ENCODE results near the gene CNGA1.

The CNGA1 gene

DNA sequence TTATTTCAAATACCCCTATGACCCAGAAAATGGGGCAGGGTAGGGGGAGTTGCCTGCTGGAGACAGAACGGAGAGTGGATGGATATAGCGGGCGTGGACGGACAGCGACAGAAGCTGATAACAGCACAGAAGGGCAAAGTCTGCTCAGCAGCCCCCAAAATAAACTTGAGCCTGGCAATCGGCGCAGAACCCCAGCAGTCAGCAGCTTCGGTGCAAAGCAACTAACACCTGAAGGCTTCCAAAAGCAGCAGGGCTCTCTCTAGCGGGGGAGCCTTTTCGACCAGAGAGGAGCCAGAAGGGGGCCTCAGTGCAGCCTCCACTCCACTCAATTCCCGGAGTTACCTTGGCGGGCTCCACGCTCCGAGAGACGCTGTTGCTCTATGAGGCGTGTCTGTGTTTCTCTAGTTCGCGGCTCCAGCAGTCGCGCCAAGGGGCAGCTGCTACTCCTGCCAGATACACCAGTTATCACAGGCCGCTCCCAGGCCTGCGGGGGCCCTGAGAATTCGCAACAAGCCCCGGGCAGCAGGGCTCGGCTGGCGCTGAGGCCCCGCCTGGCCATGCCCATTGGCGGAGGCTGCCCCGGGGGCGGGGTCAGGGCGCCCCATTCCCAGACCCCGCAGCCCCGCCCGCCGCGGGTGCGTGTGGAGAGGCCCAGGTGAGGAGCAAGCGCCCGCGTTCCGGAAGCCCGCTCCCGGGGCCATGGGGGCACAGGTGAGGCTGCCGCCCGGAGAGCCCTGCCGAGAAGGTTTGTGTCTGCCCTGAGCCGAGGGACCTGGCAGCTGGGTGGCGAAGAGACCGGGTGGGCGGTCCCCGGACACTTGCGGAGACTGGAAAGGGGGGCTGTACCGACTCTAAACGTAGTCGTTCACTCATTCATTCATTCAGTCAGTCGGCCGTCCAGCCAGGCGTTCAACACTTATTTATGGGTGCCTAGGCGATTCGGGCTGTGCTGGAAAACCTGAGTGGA is at the start of gene CNGA1, which contains the start of gene NIPAL1:
Gene CNGA1, minus strand, starts transcription at position 541 of the 967 bp plus-strand sequence. CDS start 63,992 bp downstream, outside the sequence.
Gene NIPAL1, plus strand, starts transcription at position 632 of the 967 bp plus-strand sequence. Its CDS starts 68 bp downstream, at position 700.
- DNase-seq: no peak

DNA sequence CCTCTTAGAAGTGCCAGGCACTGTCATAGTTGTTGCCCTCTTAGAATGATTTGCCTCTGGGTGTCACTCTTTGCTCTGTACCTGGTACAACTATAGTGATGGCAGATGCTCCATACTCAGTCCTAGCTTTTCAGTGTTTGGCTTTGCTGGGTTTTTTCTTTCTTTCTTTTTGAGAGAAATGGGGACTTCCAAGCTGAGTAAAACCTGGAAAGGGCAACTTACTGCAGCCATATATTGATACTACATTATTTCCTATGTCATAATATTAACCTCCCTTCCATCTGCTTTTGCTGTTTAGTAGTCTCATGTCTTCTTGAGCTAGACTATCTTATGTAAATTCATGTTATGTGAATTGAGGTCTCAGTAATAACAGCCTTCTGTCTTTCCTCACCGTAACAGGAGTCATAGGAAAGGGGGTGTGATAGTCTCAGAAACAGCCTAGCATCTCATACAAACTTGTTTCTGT is 49.1 kb upstream of the CNGA1 start:
- no peak for DNase-seq

DNA sequence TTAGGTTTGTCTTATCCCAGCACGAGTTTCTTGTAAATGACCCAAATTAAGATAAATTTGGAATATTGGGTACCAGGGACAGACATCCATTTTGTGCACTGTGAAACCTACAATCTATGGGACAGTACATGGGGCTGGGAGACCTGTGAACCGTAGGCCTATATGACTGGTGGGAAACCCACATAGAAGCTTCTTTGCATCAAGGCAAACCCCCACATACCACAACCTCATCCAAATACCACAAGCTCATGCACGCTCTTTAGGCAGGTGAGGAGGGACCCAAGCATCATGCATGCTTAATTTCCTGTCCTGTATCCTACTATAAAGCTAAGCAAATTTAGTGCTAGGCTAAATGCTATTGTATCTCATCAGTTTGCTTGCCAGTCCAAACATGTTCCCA is 47.9 kb upstream of the CNGA1 start:
- DNase-seq: no peak

DNA sequence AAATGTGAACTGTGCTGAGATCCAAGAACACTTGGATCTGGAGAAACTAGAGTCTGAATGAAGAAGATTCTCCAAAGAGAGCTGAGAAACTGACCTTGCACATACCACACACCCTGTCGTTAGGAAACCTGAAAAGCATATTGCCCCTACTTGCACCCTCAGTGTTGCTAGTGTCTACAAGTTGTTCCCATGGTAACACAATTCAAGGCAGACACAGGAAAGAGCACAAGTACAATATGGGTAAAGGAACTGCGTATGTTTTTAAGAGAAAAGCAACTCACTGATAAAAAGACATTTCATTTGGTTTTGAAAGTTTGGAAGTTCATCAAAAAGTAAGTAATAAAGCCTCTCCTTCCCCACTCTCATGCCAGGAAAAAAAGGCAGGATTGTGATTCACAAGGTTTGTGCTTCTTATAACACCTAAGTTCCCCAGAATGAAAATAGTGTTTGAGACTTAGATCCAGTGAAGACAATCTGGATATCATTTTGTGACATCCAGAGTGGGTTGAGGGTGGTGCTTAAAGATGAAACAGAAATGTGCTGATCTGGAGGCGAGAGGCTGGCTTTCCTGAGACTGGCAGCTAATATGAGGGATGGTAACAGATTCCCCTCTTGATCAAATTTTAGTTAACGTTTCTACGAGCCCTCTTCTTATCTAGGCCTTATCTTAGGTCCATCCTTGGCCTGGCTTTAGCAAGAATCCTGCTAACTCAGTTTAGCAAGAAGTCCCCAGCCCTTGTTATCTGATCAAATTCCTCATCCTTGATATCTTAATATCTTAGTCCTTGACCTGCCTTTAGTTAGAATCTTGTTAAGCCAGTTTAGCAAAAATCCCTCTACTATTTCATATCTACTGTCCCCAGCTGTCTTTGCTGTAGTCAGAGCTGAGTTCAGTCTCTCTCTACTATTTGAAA is 42.4 kb upstream of the CNGA1 start:
- no peak for DNase-seq

DNA sequence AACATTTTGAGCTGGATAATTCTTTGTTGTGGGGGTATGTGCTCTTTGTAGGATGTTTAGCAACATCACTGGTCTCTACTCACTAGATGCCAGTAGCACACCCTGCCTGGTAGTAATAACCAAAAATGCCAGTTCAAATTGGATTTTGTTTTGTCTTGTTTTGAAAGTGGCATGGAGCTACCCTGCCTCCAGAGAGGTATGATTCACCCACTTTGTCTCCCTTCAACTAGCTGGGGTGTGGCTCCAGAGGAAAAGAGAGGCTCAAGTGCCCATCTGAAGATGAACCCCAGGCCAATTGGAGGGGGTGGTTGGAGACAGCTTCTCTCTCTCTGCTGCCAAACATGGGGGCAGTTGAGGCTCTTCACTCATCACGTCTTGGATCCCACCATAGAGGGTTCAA is 34.6 kb upstream of the CNGA1 start:
- no peak for DNase-seq

DNA sequence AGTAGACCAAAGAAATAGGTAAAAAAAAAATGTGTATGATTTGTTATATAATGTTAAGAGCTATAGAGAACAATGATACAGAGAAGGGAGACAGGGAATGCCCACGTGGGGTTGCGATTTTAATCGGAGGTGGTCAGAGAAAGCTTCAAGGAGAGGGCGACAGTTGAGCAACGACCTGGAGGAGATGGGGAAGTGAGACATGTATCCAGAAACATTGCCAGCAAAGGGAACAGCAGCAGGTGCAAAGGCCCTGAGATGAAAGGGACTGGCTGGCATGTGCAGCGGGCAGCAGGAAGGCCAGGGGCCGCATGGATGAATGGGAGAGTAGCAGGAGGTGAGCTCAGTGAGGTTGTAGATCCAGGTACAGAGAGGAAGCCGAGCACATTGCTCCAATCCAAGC is 33.0 kb upstream of the CNGA1 start:
- no peak for DNase-seq

DNA sequence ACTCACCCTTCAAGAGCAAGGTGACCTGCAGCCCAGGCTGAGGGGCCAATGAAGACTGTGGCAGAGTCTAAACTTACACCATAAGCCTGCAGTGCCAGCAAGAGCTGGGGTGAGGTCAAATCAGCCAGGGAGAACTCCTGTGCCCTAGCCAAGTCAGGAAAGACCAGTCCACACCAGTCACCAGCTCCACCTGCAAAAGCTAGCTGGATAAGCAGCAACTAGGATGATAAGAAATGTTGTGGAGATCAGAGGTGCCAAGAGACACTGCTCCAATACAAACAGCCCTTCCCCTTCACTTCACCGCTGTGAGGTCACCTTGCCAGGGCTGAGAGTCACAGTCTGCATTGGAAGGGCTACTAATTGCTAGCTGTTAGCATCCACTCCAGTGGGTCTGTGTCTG is 31.4 kb upstream of the CNGA1 start:
- no peak for DNase-seq

DNA sequence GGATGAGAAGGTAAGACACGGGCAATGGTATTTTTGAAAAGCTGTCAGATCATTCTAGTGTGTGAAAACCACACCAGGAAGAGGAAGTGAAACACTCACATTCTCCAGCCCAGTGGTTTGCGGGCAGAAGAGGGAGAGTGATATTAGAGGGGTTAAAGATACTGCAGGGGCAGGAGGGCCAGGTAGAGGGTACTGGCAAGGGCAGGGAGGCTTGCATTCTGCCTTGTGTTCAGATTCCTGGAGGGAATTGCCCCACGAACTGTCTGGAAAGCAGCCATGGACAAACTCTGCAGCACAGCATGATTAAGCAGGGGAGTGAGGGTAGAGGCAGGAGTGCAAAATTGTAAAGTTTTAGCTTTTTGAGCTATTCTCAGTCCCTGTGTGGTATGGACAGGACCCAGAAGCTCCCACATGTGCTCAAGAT is 31.0 kb upstream of the CNGA1 start:
- DNase-seq: peak; percentile 79

DNA sequence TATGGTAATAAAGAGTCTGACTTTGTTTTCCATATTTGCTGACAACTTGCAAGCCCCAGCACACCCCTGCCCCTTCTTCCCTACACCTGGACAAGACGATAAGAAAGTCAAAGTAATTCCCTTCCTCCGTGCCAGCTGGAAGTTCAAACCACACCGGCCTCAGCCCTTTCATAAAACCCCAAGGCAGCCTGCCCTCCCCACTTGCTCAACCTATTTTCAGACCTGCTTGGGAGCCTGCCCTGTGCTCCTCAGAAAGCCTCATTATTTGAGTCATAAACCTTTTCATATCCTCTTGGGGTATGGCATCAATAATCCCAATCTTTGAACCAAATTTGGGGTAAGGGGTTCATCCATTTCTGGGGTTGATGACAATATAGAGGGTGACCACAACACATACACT is 29.6 kb upstream of the CNGA1 start:
- no peak for DNase-seq

DNA sequence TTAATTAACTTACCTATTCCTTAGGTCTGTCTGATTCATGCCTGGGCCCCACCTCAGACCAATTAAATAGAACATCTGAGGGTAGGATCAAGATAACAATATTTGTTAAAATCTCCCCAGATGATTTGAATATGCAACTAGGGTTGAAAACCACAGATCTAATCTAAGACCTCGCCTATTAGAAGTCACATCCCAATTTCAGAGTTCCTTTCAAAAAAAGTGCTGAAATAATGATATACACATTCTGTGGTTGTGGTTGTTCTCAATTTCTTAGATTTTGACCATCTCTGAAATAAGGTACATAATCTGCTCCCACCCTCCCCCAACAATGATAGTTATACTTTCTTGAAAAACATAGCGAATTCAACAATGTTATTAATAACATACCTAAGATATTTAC is 27.8 kb upstream of the CNGA1 start:
- no peak for DNase-seq

DNA sequence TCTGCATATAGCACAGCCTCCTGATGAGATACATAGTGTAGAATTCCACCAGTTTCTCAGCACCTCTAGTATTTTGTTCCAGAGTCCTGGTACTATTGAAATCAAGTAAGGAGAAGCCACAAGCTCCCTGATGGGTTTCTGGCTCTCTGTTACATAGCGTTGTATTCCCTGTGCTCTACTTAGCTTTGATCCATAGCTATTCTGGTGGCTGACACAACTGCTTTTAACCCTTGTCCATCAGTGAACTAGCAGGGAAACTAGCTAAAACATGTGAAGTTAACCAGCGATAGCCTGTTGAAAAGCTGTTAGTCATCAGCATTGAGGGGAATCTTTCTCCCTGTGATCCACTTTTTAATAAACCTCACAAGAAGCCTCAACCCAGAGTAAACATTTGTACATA is 27.0 kb upstream of the CNGA1 start:
- DNase-seq: no peak

DNA sequence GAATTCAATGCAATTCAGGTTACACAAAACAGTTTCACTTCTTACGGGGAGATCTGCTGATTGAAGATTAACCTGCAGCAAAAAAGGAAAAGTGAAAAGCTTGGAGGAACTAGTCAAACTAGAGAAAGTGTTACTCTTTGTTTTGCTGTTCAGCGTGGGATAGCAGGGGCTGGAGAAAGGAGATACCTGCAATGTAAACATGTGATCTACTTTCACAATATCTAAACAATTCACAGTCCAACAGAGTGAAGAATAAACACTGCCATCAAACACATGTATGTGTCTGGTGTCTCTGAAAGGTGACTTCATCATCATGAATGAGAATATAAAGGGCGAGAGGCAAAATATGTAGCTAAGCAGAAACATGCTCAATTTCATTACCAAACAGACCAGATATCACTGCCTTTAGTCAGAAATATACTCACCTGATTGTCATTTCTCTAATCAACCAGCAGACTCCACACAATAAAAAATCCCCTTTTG is 26.5 kb upstream of the CNGA1 start:
- DNase-seq: no peak

DNA sequence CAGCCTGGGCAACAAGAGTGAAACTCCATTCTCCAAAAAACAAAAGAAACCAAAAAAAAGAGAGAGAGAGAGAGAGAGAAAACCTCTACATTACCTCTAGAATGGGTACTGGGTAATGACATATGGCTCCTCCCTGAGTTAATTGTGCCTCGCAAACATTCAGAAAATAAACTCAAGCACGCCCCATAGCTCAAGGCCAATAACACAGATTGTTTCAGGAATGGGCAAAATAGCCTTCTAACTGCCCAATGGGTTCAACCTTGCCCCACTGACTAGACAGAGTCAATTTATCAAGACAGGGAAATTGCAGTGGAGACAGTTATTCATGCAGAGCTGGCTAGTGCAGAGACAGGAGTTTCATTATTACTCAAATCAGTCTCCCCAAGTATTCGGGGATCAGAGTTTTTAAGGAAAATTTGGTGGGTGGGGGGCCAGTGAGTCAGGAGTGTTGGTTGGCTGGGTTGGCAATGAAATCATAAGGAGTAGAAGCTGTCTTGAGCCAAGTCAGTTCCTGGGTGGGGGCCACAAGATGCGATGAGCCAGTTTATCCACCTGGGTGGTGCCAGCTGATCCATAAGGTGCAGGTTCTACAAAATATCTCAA is 25.2 kb upstream of the CNGA1 start:
- no peak for DNase-seq

DNA sequence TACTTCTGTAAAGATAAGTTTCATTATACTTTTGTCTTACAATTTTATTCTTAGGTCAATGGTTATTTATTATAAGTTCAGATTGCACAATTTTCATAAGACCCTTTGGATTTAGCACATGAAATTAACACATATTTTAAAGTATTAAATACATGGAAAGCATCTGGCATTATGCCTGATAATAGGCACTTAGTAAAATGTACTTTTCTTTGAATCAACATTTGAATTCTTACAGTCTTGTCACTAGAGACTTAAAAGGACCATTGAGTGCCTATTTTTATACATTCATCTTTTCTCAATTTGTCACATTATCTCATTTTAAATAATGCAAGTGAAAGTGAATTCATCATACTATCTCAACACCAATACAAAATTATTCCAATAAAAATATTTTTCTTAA is 23.1 kb upstream of the CNGA1 start:
- no peak for DNase-seq

DNA sequence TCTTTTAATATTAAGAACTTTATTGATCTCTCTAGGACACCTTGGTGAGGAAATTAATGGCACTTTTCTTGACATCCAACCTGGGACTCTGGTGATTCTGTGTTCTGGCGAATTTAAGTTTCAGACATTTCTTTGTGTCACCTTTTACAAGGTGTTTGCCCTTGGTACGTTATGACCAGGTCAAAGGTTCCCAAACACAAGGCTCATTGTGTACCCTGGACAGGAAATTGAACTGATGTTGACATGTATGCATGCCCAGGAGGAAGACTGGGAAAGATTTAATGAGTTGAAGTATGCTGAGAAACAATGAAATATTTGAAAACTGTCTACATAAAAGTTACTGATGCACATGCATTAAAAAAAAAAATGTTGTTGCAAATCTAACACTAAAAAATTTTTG is 22.2 kb upstream of the CNGA1 start:
- no peak for DNase-seq

DNA sequence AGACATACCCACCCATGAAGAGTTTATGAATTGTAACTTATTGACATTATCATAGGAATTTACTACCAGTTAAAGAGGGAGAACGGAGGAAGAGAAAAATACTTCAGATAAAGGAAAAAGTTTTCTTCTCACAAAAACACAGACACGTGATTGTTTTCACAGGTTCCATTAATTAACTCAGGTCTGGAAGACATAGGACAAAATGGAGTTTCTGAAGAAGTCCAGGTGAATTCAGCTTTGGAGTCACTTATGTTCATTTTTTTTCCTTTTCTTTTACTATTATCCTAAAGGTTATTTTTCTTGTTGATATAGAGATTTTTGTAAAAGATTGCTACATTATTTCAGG is 20.6 kb upstream of the CNGA1 start:
- no peak for DNase-seq

DNA sequence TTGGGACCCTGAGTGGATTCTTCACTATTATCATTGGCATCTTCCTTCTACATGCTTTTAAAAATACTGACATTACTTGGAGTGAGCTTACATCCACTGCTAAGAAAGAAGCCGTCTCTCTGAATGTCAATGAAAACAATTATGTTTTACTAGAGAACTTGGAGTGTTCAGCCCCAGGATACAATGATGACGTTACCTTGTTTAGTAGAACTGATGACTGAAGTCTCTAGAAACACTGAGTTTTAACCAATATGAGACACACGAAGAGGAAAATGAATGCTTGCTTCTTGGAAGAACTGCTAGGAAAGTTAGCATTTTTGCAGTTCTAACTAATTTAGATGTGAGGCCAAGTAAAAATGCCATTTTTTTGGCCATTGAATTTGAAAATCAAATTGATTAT is 19.5 kb upstream of the CNGA1 start:
- no peak for DNase-seq

DNA sequence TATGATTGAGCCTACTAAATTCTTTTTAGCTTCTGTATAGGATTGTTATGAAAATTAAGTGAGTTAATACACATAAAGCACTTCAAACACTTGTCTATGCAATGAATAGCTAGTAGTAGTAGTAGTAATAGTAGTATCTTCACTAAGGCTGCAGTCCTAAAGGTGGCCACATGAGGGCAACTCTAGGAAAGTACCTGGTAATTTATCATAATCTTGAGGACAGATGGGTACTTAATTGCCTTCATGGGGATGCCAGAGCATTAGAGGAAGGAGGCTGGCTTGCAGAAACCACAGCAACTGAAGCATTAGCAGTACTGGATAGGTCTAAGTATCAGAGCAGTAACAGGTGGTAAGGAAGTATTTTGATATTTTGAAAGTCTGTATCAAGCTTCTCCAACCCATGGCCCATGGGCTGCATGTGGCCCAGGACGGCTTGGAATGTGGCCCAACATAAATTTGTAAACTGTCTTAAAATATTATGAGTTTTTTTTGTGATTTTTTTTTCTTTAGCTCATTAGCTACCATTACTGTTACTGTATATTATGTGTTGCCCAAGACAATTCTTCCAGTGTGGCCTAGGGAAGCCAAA is 17.4 kb upstream of the CNGA1 start:
- no peak for DNase-seq

DNA sequence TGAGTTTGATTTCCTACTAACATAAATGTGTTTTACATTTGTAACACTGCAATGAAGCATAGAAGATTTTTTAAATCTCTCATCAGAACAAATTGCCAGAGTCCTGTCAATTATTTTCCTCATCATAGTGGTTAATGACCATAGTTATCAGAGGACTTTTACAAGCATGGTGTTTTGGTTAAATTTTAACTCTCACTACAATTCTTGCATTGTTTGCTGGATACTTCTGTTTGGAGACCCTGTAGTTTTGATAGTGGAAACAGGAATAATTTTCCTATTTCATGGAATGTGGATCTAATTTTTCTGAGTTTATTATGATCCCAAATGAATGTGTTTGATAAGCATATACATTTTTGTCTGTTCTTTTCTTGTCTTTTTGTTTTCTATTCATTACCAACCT is 16.9 kb upstream of the CNGA1 start:
- DNase-seq: no peak

DNA sequence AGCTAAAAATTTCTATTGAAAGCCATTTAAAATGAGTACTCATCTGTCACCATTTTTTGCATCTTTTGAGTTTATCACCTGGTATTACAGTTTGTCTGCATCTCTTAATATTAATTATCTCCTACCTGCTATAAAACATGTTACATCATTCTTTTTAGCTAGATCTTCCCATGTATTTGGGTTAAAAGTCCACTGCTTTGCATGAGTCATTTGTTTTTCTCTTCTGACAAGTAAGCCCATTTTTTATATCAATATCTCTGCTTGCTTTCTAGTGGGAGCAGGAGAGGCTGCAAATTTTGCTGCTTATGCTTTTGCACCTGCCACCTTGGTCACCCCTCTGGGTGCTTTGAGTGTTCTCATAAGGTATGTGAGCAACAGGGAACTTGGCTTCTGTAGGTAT is 16.2 kb upstream of the CNGA1 start:
- no peak for DNase-seq

DNA sequence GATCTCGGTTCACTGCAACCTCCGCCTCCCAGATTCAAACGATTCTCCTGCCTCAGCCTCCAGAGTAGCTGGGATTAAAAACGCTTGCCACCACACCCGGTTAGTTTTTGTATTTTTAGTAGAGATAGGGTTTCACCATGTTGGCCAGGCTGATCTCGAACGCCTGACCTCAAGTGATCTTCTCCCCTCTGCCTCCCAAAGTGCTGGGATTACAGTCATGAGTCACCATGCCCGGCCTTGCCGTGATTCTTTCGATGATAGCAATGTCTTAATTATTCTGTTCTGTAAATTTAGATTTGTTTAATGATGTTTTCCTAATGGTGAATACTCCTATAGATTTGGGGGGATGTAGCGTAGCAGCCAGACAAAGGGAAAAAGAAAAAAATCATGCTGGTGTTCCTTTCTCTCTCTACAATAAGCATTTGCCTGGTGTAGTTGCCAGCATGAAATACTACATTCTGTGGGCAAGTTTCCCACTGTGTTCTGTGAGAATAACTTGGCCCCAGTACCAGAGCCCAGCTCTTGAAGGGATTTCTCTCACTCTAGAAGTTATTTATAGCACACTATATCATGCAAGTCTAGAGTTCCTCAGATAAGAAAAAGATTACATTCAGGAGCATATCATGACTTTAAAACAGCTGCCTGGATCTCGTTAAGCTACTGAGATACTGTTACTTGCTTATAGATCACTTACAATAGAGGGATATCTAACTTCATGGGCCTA is 15.5 kb upstream of the CNGA1 start:
- no peak for DNase-seq

DNA sequence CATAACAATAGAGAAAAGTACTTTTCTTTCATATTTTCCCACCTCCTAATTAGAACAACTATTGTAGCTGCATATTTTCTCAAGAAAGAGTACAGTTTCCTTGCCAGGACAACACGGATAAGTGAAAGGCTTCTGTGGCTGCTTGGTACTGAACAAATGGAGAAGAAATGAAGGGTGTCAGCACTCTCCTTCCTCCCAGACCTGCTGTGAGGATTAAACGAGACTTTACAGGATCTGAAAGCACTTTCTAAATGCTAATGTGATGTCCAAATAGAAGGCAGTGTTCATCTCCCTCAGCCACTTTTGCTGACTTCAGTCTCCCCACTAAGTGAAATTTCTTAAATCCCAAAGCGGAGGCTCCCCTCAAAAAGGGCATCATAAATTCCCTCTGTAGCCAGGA is 14.0 kb upstream of the CNGA1 start:
- no peak for DNase-seq
